Calu3 (cell line): ENCODE measurements around the gene TBXA2R. TPM values are rescaled to one million over a fixed set of nuclear protein-coding genes. Genes with fewer than 3 reads are reported as not detected.

ENCODE experiments used
- BruUV-seq: library from RNA; stranded (reverse); fragments of 400-500 nt; replicated peaks from 2 replicates; lab custom pipeline; 2021; lab: Mats Ljungman, UMichigan
- CTCF ChIA-PET: fragments of 300-600 bp; sonication (Branson Sonifier 250); formaldehyde crosslinking; loops from one replicate; lab custom pipeline; 2022; ENCODE audit warnings: antibody characterized with exemption; lab: Charles Lee
- DNase-seq: peaks from one replicate; pipeline ENCODE4 v3.0.0; 2022
- H3K27ac Mint-ChIP-seq: one replicate; pipeline ENCODE4 v1.8.0; 2022; ENCODE audit warnings: mixed read lengths; ENCODE audit not compliant: unreplicated experiment
- H3K27me3 Mint-ChIP-seq: one replicate; pipeline ENCODE4 v1.8.0; 2022; ENCODE audit warnings: mixed read lengths; ENCODE audit not compliant: unreplicated experiment
- H3K36me3 Mint-ChIP-seq: one replicate; pipeline ENCODE4 v1.8.0; 2022; ENCODE audit warnings: mild to moderate bottlenecking, moderate library complexity, mixed read lengths; ENCODE audit not compliant: insufficient read depth, unreplicated experiment
- H3K4me1 Mint-ChIP-seq: one replicate; pipeline ENCODE4 v1.8.0; 2022; ENCODE audit warnings: mild to moderate bottlenecking, low read depth, mixed read lengths; ENCODE audit not compliant: unreplicated experiment
- H3K4me3 Mint-ChIP-seq: one replicate; pipeline ENCODE4 v1.8.0; 2022; ENCODE audit warnings: mild to moderate bottlenecking, low read depth, moderate library complexity, mixed read lengths; ENCODE audit not compliant: unreplicated experiment
- H3K9me3 Mint-ChIP-seq: one replicate; pipeline ENCODE4 v1.8.0; 2022; ENCODE audit warnings: low read depth, mixed read lengths; ENCODE audit not compliant: unreplicated experiment
- CTCF ChIP-seq: fragments of 200-600 bp; IDR thresholded peaks from one replicate; pipeline ENCODE4 v1.8.0; 2022; ENCODE audit warnings: antibody characterized with exemption; ENCODE audit not compliant: unreplicated experiment
- intact Hi-C: fragments of 100-400 bp; cut with micrococcal nuclease; formaldehyde crosslinking; loops from one replicate; pipeline ENCODE4 v1.10.0; 2022; ENCODE audit not compliant: unreplicated experiment
- total RNA-seq: library from RNA; stranded (reverse); gene quantifications from 2 replicates; pipeline ENCODE4 v1.2.3, GENCODE V29; 2022

TBXA2R gene
- total RNA-seq, 1 experiment from 2014 or later = 0.24 TPM

GRCh38 chr19:3653081-3653795 lies 46.6 kb upstream of the TBXA2R start:
- intact Hi-C loops = no loop called here
- Mint-ChIP-seq H3K4me1 (no peaks in the 10 kb centered on the region), H3K36me3 (peaks cover 8% of the 10 kb centered on the region), H3K27me3 (no peaks in the 10 kb centered on the region), H3K27ac (no peak overlapping the region), H3K4me3 (no peak overlapping the region), H3K9me3 (no peaks in the 10 kb centered on the region)
- CTCF ChIA-PET = no interaction called here
- BruUV-seq = no TSS peak
- DNase-seq = no peak
- no peak for TF ChIP-seq CTCF

- no TSS peak for BruUV-seq
- Mint-ChIP-seq H3K27me3 (no peaks in the 10 kb centered on the region), H3K4me3 (no peak overlapping the region), H3K9me3 (no peaks in the 10 kb centered on the region), H3K27ac (no peak overlapping the region), H3K4me1 (no peaks in the 10 kb centered on the region), H3K36me3 (peaks cover 8% of the 10 kb centered on the region)
- intact Hi-C loops = no loop called here
- no peak for DNase-seq
- CTCF ChIA-PET = no interaction called here
- TF ChIP-seq CTCF = no peak
Measured at GRCh38 chr19:3652422-3652821, 45.7 kb upstream of the TBXA2R start.

- no peak overlapping the region for H3K4me3 Mint-ChIP-seq
- BruUV-seq = no TSS peak
- no peak overlapping the region for H3K27ac Mint-ChIP-seq
Measured at GRCh38 chr19:3651684-3652083, 45.0 kb upstream of the TBXA2R start.

GRCh38 chr19:3649888-3650287 lies 43.2 kb upstream of the TBXA2R start:
- H3K27me3 Mint-ChIP-seq = no peaks in the 10 kb centered on the region
- H3K36me3 Mint-ChIP-seq = peaks cover 5% of the 10 kb centered on the region
- TF ChIP-seq CTCF = no peak
- H3K4me3 Mint-ChIP-seq = no peak overlapping the region
- no peaks in the 10 kb centered on the region for H3K9me3 Mint-ChIP-seq
- intact Hi-C loops = no loop called here
- H3K4me1 Mint-ChIP-seq = no peaks in the 10 kb centered on the region
- CTCF ChIA-PET = no interaction called here
- BruUV-seq = no TSS peak
- DNase-seq = no peak
- no peak overlapping the region for H3K27ac Mint-ChIP-seq

More at GRCh38 chr19:3651684-3652083, 45.0 kb upstream of the TBXA2R start:
- CTCF ChIA-PET = no interaction called here
- no peaks in the 10 kb centered on the region for H3K4me1 Mint-ChIP-seq
- H3K9me3 Mint-ChIP-seq = no peaks in the 10 kb centered on the region
- no peak for TF ChIP-seq CTCF
- no peak for DNase-seq
- H3K36me3 Mint-ChIP-seq = peaks cover 8% of the 10 kb centered on the region
- intact Hi-C loops = no loop called here
- H3K27me3 Mint-ChIP-seq = no peaks in the 10 kb centered on the region
